Measurements from ENCODE around the gene F13A1. TPM values are rescaled to one million over a fixed set of nuclear protein-coding genes. Genes with fewer than 3 reads are reported as not detected.

The F13A1 gene
- polyA plus RNA-seq, 1 of the 3 experiments (the other 2 are of a cell fraction) = not detected

GRCh38 chr6:6351511-6352025 is 31.1 kb upstream of the F13A1 start:
- Histone ChIP-seq H3K36me3 (replicated peaks in 1 of 2; ENCODE audit: control insufficient read depth in 1 of 2, insufficient read depth in 2 of 2, low read length in 1 of 2) (no peaks in the 10 kb centered on the region), H3K9me3 (no peaks in the 10 kb centered on the region), H3K9ac (no peak overlapping the region), H3K27me3 (ENCODE audit: insufficient read depth) (no peaks in the 10 kb centered on the region; the same call in 1 of the 2 replicates), H3K9me2 (no peaks in the 10 kb centered on the region), H3K79me2 (ENCODE audit: insufficient read depth) (no peaks in the 10 kb centered on the region), H4K20me1 (ENCODE audit: insufficient read depth) (no peaks in the 10 kb centered on the region), H2AFZ (ENCODE audit: low read depth) (no peak overlapping the region), H3K4me1 (ENCODE audit: control insufficient read depth in 1 of 2, insufficient read depth in 2 of 2, low read depth in 1 of 2, low read length in 1 of 2) (no peaks in the 10 kb centered on the region), H3K27ac (ENCODE audit: low read depth in 2 of 2, low read length in 1 of 2) (no peak overlapping the region), H3F3A (replicated peaks; ENCODE audit: insufficient read depth) (no peaks in the 10 kb centered on the region), H3K4me2 (no peak overlapping the region), H3K4me3 (ENCODE audit: low read depth in 2 of 2, low read length in 1 of 2) (no peak overlapping the region)
- ChIA-PET CTCF (no interaction called here), POLR2A (no interaction called here)
- 0% methylated on average over 6 of the region's 6 CpGs for WGBS (ENCODE audit: low lambda C conversion rate)
- DNase-seq = no peak
- TF ChIP-seq FOXM1 (IDR thresholded peaks at IDR 0.05; ENCODE audit: low read depth) = no peak
- no peak for TF ChIP-seq EP300 (IDR thresholded peaks at IDR 0.05; ENCODE audit: borderline replicate concordance in 1 of 2, low read depth in 1 of 2, low read length in 1 of 2)
- no peak for TF ChIP-seq SMC3 (IDR thresholded peaks at IDR 0.05; ENCODE audit: low read depth, low read length)
- no peak for TF ChIP-seq TAF1 (IDR thresholded peaks at IDR 0.05; ENCODE audit: borderline replicate concordance, low read depth, low read length)

DNA sequence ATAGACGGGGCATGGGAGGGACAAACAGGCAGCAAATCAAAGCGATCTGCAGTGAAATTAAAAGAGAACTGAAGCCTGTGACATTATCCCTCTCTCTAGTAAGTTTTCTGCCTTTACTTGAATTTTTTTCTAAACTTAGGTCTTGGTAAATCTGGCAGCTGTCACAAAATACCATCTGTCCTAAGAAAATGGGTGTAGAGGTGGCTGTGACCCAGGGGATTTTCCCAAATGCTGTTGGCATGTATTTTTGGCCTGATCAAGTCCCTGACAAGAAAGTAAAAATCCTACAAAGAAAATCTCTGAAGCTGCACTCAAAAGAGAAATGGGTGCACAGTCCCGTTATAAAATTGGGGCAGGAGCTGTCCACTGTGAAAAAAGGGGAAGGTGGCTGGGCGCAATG is 30.2 kb upstream of the F13A1 start:
- H3K27me3 ChIP-seq (ENCODE audit: insufficient read depth) = no peaks in the 10 kb centered on the region; the same call in 1 of the 2 replicates
- no peaks in the 10 kb centered on the region for H3K36me3 ChIP-seq (replicated peaks in 1 of 2; ENCODE audit: control insufficient read depth in 1 of 2, insufficient read depth in 2 of 2, low read length in 1 of 2)
- H3K4me1 ChIP-seq (ENCODE audit: control insufficient read depth in 1 of 2, insufficient read depth in 2 of 2, low read depth in 1 of 2, low read length in 1 of 2) = no peaks in the 10 kb centered on the region
- no peak overlapping the region for H3K4me2 ChIP-seq
- no peak for DNase-seq
- H3K4me3 ChIP-seq (ENCODE audit: low read depth in 2 of 2, low read length in 1 of 2) = no peak overlapping the region
- H3K27ac ChIP-seq (ENCODE audit: low read depth in 2 of 2, low read length in 1 of 2) = no peak overlapping the region
- CTCF ChIA-PET = no interaction called here
- H3F3A ChIP-seq (replicated peaks; ENCODE audit: insufficient read depth) = no peaks in the 10 kb centered on the region
- POLR2A ChIA-PET = no interaction called here
- no peaks in the 10 kb centered on the region for H4K20me1 ChIP-seq (ENCODE audit: insufficient read depth)
- H3K79me2 ChIP-seq (ENCODE audit: insufficient read depth) = no peaks in the 10 kb centered on the region
- H2AFZ ChIP-seq (ENCODE audit: low read depth) = no peak overlapping the region
- no peaks in the 10 kb centered on the region for H3K9me2 ChIP-seq
- 3% methylated on average over 4 of the region's 4 CpGs for WGBS (ENCODE audit: low lambda C conversion rate)
- no peaks in the 10 kb centered on the region for H3K9me3 ChIP-seq
- TF ChIP-seq FOXJ3 (CRISPR knock-in tag; IDR thresholded peaks at IDR 0.05) = no peak
- TF ChIP-seq FOXM1 (IDR thresholded peaks at IDR 0.05; ENCODE audit: low read depth) = no peak
- no peak for TF ChIP-seq POLR2AphosphoS5 (IDR thresholded peaks at IDR 0.05; ENCODE audit: low read depth, low read length)
- TF ChIP-seq SIN3A (IDR thresholded peaks at IDR 0.05; ENCODE audit: borderline replicate concordance, low read depth, low read length) = no peak
- TF ChIP-seq NFIC (IDR thresholded peaks at IDR 0.05; ENCODE audit: borderline replicate concordance) = no peak
- TF ChIP-seq CHD2 (IDR thresholded peaks at IDR 0.05; ENCODE audit: low read length, partially characterized antibody) = no peak
- TF ChIP-seq, protein P1, sequence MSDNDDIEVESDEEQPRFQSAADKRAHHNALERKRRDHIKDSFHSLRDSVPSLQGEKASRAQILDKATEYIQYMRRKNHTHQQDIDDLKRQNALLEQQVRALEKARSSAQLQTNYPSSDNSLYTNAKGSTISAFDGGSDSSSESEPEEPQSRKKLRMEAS (IDR thresholded peaks at IDR 0.05; ENCODE audit: low read depth) = no peak
- no peak for TF ChIP-seq SMC3 (IDR thresholded peaks at IDR 0.05; ENCODE audit: low read depth, low read length)
- TF ChIP-seq, protein P2, sequence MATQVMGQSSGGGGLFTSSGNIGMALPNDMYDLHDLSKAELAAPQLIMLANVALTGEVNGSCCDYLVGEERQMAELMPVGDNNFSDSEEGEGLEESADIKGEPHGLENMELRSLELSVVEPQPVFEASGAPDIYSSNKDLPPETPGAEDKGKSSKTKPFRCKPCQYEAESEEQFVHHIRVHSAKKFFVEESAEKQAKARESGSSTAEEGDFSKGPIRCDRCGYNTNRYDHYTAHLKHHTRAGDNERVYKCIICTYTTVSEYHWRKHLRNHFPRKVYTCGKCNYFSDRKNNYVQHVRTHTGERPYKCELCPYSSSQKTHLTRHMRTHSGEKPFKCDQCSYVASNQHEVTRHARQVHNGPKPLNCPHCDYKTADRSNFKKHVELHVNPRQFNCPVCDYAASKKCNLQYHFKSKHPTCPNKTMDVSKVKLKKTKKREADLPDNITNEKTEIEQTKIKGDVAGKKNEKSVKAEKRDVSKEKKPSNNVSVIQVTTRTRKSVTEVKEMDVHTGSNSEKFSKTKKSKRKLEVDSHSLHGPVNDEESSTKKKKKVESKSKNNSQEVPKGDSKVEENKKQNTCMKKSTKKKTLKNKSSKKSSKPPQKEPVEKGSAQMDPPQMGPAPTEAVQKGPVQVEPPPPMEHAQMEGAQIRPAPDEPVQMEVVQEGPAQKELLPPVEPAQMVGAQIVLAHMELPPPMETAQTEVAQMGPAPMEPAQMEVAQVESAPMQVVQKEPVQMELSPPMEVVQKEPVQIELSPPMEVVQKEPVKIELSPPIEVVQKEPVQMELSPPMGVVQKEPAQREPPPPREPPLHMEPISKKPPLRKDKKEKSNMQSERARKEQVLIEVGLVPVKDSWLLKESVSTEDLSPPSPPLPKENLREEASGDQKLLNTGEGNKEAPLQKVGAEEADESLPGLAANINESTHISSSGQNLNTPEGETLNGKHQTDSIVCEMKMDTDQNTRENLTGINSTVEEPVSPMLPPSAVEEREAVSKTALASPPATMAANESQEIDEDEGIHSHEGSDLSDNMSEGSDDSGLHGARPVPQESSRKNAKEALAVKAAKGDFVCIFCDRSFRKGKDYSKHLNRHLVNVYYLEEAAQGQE (IDR thresholded peaks at IDR 0.05; ENCODE audit: low read depth, low read length) = no peak
- TF ChIP-seq MXI1 (IDR thresholded peaks at IDR 0.05; ENCODE audit: low read depth, low read length) = no peak
- TF ChIP-seq FOSL2 (IDR thresholded peaks at IDR 0.05; ENCODE audit: borderline replicate concordance, low read depth) = no peak
- TF ChIP-seq, protein P3, sequence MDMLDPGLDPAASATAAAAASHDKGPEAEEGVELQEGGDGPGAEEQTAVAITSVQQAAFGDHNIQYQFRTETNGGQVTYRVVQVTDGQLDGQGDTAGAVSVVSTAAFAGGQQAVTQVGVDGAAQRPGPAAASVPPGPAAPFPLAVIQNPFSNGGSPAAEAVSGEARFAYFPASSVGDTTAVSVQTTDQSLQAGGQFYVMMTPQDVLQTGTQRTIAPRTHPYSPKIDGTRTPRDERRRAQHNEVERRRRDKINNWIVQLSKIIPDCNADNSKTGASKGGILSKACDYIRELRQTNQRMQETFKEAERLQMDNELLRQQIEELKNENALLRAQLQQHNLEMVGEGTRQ (IDR thresholded peaks at IDR 0.05; ENCODE audit: borderline replicate concordance, low read depth, low read length) = no peak
- TF ChIP-seq GABPA (IDR thresholded peaks at IDR 0.05; ENCODE audit: low read depth) = no peak
- TF ChIP-seq, protein P4, sequence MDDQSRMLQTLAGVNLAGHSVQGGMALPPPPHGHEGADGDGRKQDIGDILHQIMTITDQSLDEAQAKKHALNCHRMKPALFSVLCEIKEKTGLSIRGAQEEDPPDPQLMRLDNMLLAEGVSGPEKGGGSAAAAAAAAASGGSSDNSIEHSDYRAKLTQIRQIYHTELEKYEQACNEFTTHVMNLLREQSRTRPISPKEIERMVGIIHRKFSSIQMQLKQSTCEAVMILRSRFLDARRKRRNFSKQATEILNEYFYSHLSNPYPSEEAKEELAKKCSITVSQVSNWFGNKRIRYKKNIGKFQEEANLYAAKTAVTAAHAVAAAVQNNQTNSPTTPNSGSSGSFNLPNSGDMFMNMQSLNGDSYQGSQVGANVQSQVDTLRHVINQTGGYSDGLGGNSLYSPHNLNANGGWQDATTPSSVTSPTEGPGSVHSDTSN (IDR thresholded peaks at IDR 0.05) = no peak
- TF ChIP-seq, protein P5, sequence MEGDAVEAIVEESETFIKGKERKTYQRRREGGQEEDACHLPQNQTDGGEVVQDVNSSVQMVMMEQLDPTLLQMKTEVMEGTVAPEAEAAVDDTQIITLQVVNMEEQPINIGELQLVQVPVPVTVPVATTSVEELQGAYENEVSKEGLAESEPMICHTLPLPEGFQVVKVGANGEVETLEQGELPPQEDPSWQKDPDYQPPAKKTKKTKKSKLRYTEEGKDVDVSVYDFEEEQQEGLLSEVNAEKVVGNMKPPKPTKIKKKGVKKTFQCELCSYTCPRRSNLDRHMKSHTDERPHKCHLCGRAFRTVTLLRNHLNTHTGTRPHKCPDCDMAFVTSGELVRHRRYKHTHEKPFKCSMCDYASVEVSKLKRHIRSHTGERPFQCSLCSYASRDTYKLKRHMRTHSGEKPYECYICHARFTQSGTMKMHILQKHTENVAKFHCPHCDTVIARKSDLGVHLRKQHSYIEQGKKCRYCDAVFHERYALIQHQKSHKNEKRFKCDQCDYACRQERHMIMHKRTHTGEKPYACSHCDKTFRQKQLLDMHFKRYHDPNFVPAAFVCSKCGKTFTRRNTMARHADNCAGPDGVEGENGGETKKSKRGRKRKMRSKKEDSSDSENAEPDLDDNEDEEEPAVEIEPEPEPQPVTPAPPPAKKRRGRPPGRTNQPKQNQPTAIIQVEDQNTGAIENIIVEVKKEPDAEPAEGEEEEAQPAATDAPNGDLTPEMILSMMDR (IDR thresholded peaks at IDR 0.05) = no peak
- no peak for TF ChIP-seq JUND (IDR thresholded peaks at IDR 0.05)
- TF ChIP-seq EP300 (IDR thresholded peaks at IDR 0.05; ENCODE audit: borderline replicate concordance in 1 of 2, low read depth in 1 of 2, low read length in 1 of 2) = no peak
- TF ChIP-seq RAD21 (IDR thresholded peaks at IDR 0.05; ENCODE audit: low read length) = no peak
- no peak overlapping the region for H3K9ac ChIP-seq

All from SK-N-SH (cell line).